ENCODE data around the gene GNA15.

Gene GNA15

DNA sequence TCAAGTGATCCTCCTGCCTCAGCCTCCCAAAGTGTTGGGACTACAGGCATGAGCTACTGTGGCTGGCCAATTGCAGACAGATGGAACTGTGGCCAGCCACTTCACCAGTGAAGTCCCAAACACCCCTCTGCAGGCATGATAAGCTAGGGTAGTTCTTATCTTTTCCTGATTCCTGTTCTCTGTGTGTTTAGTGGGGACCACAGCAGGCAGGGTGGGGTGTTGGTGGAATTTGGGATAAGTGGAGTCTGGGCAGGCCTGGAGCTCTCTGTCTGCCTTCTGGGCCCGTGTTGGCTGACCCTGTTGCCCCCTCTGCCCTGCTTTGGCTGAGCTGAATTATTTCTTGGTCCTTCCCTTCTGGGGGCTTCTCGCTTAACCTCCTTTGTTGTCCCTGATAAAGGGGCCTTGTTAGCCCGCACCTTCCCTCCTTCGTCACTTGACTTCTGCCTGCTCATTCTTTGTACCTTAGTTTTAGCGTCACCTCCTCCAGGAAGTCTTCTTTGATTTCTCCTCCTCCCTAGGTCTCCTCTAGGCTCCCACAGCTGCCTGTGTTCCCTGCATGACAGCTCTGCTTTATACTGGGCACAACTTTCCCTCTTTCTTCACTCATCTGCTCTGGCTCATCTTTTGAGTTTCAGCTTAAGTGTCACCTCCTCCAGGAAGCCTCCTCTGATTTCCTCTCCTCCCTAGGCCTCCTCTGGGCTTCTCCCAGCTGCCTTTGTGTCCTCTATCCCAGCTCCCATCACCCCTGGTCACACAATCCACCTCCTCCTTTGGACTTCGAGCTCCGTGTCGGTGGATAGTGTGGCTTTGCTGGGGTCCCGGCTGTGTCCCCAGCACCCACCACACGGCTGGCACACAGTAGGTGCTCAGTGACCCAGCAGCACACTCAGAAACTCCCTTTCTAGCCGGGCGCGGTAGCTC, 48.1 kb downstream of the GNA15 start:
- peaks cover 0 to 16% of the 10 kb centered on the region in 2 experiments; a peak in 1 of 3 replicates for H3K36me3 ChIP-seq (ENCODE audit: control insufficient read depth in 2 of 2, insufficient read depth in 1 of 2, low read length in 2 of 2)
- no peaks in the 10 kb centered on the region for H3K9me3 ChIP-seq (ENCODE audit: control insufficient read depth, insufficient read depth, low read depth, low read length)
- peaks cover 5% of the 10 kb centered on the region for H3K4me1 ChIP-seq (ENCODE audit: control insufficient read depth, insufficient read depth, low read length)
- H3K27ac ChIP-seq (ENCODE audit: extremely low read depth, low read depth, low read length) = no peak overlapping the region
- H3K4me3 ChIP-seq (ENCODE audit: low read depth, low read length) = no peak overlapping the region
- ChIA-PET POLR2A (interaction anchor here (0.8 kb wide), 1 partner anchor 26 kb away, joined by 5 read pairs; no protein-coding TSS in a partner anchor), CTCF (interaction anchor here (0.6 to 1.5 kb wide), 4 partner anchors 20 to 233 kb away, joined by 3 to 4 read pairs (median 3); no protein-coding TSS in a partner anchor)
- TF ChIP-seq SCRT2 (tag by site-specific recombination; IDR thresholded peaks at IDR 0.05) (no peak), ZNF157 (tag by site-specific recombination; IDR thresholded peaks at IDR 0.05) (no peak), KLF9 (tag by site-specific recombination; IDR thresholded peaks at IDR 0.05; ENCODE audit: low read depth) (no peak), ZNF10 (tag by site-specific recombination; IDR thresholded peaks at IDR 0.05) (no peak), ZNF791 (tag by site-specific recombination; IDR thresholded peaks at IDR 0.05) (no peak), ZNF555 (tag by site-specific recombination; conservative IDR thresholded peaks at IDR 0.05) (no peak), SP7 (tag by site-specific recombination; IDR thresholded peaks at IDR 0.05) (peak; percentile 22; the same call in 1 of the 2 replicates), ZNF530 (tag by site-specific recombination; IDR thresholded peaks at IDR 0.05; ENCODE audit: low read depth) (no peak), KLF10 (tag by site-specific recombination; IDR thresholded peaks at IDR 0.05) (no peak), EGR2 (tag by site-specific recombination; IDR thresholded peaks at IDR 0.05; ENCODE audit: low read depth) (no peak), ZNF670 (tag by site-specific recombination; IDR thresholded peaks at IDR 0.05; ENCODE audit: low read depth) (no peak), ZNF248 (tag by site-specific recombination; IDR thresholded peaks at IDR 0.05) (no peak), ZNF624 (tag by site-specific recombination; IDR thresholded peaks at IDR 0.05) (no peak), ZFP3 (tag by site-specific recombination; IDR thresholded peaks at IDR 0.05; ENCODE audit: low read depth) (no peak)
- TF ChIP-seq, protein P1, sequence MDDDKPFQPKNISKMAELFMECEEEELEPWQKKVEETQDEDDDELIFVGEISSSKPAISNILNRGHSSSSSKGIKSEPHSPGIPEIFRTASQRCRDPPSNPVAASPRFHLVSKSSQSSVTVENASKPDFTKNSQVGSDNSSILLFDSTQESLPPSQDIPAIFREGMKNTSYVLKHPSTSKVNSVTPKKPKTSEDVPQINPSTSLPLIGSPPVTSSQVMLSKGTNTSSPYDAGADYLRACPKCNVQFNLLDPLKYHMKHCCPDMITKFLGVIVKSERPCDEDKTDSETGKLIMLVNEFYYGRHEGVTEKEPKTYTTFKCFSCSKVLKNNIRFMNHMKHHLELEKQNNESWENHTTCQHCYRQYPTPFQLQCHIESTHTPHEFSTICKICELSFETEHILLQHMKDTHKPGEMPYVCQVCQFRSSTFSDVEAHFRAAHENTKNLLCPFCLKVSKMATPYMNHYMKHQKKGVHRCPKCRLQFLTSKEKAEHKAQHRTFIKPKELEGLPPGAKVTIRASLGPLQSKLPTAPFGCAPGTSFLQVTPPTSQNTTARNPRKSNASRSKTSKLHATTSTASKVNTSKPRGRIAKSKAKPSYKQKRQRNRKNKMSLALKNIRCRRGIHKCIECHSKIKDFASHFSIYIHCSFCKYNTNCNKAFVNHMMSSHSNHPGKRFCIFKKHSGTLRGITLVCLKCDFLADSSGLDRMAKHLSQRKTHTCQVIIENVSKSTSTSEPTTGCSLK (tag by site-specific recombination; IDR thresholded peaks at IDR 0.05) = no peak
- TF ChIP-seq, protein P2, sequence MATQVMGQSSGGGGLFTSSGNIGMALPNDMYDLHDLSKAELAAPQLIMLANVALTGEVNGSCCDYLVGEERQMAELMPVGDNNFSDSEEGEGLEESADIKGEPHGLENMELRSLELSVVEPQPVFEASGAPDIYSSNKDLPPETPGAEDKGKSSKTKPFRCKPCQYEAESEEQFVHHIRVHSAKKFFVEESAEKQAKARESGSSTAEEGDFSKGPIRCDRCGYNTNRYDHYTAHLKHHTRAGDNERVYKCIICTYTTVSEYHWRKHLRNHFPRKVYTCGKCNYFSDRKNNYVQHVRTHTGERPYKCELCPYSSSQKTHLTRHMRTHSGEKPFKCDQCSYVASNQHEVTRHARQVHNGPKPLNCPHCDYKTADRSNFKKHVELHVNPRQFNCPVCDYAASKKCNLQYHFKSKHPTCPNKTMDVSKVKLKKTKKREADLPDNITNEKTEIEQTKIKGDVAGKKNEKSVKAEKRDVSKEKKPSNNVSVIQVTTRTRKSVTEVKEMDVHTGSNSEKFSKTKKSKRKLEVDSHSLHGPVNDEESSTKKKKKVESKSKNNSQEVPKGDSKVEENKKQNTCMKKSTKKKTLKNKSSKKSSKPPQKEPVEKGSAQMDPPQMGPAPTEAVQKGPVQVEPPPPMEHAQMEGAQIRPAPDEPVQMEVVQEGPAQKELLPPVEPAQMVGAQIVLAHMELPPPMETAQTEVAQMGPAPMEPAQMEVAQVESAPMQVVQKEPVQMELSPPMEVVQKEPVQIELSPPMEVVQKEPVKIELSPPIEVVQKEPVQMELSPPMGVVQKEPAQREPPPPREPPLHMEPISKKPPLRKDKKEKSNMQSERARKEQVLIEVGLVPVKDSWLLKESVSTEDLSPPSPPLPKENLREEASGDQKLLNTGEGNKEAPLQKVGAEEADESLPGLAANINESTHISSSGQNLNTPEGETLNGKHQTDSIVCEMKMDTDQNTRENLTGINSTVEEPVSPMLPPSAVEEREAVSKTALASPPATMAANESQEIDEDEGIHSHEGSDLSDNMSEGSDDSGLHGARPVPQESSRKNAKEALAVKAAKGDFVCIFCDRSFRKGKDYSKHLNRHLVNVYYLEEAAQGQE (tag by site-specific recombination; IDR thresholded peaks at IDR 0.05) = no peak
- TF ChIP-seq, protein P3, sequence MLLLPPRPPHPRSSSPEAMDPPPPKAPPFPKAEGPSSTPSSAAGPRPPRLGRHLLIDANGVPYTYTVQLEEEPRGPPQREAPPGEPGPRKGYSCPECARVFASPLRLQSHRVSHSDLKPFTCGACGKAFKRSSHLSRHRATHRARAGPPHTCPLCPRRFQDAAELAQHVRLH (tag by site-specific recombination; IDR thresholded peaks at IDR 0.05) = peak; percentile 83; the same call in 1 of the 2 replicates
- TF ChIP-seq, protein P4, sequence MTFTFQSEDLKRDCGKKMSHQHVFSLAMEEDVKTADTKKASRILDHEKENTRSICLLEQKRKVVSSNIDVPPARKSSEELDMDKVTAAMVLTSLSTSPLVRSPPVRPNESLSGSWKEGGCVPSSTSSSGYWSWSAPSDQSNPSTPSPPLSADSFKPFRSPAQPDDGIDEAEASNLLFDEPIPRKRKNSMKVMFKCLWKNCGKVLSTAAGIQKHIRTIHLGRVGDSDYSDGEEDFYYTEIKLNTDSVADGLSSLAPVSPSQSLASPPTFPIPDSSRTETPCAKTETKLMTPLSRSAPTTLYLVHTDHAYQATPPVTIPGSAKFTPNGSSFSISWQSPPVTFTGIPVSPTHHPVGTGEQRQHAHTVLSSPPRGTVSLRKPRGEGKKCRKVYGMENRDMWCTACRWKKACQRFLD (tag by site-specific recombination; IDR thresholded peaks at IDR 0.05) = no peak
- TF ChIP-seq, protein P5, sequence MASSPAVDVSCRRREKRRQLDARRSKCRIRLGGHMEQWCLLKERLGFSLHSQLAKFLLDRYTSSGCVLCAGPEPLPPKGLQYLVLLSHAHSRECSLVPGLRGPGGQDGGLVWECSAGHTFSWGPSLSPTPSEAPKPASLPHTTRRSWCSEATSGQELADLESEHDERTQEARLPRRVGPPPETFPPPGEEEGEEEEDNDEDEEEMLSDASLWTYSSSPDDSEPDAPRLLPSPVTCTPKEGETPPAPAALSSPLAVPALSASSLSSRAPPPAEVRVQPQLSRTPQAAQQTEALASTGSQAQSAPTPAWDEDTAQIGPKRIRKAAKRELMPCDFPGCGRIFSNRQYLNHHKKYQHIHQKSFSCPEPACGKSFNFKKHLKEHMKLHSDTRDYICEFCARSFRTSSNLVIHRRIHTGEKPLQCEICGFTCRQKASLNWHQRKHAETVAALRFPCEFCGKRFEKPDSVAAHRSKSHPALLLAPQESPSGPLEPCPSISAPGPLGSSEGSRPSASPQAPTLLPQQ (tag by site-specific recombination; IDR thresholded peaks at IDR 0.05) = no peak
- TF ChIP-seq, protein P6, sequence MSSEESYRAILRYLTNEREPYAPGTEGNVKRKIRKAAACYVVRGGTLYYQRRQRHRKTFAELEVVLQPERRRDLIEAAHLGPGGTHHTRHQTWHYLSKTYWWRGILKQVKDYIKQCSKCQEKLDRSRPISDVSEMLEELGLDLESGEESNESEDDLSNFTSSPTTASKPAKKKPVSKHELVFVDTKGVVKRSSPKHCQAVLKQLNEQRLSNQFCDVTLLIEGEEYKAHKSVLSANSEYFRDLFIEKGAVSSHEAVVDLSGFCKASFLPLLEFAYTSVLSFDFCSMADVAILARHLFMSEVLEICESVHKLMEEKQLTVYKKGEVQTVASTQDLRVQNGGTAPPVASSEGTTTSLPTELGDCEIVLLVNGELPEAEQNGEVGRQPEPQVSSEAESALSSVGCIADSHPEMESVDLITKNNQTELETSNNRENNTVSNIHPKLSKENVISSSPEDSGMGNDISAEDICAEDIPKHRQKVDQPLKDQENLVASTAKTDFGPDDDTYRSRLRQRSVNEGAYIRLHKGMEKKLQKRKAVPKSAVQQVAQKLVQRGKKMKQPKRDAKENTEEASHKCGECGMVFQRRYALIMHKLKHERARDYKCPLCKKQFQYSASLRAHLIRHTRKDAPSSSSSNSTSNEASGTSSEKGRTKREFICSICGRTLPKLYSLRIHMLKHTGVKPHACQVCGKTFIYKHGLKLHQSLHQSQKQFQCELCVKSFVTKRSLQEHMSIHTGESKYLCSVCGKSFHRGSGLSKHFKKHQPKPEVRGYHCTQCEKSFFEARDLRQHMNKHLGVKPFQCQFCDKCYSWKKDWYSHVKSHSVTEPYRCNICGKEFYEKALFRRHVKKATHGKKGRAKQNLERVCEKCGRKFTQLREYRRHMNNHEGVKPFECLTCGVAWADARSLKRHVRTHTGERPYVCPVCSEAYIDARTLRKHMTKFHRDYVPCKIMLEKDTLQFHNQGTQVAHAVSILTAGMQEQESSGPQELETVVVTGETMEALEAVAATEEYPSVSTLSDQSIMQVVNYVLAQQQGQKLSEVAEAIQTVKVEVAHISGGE (tag by site-specific recombination; conservative IDR thresholded peaks at IDR 0.05; ENCODE audit: low read depth) = no peak
- TF ChIP-seq, protein P7, sequence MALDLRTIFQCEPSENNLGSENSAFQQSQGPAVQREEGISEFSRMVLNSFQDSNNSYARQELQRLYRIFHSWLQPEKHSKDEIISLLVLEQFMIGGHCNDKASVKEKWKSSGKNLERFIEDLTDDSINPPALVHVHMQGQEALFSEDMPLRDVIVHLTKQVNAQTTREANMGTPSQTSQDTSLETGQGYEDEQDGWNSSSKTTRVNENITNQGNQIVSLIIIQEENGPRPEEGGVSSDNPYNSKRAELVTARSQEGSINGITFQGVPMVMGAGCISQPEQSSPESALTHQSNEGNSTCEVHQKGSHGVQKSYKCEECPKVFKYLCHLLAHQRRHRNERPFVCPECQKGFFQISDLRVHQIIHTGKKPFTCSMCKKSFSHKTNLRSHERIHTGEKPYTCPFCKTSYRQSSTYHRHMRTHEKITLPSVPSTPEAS (tag by site-specific recombination; IDR thresholded peaks at IDR 0.05) = no peak
